Smooth muscle cell (in vitro differentiated cells): ENCODE results near the gene PRDM15. TPM values are rescaled to one million over a fixed set of nuclear protein-coding genes. Genes with fewer than 3 reads are reported as not detected.

Experiments used
- DNase-seq: peaks from one replicate; lab custom pipeline; 2025; ENCODE audit not compliant: unreplicated experiment; lab: John Stamatoyannopoulos, UW
- H2AFZ ChIP-seq: fragments of 200-600 bp; sonication (generic); 2 replicates; pipeline ENCODE4 v1.6.0; 2016; ENCODE audit warnings: antibody characterized with exemption, low read depth, mild to moderate bottlenecking
- H3F3A ChIP-seq: fragments of 200-600 bp; sonication (generic); 2 replicates; pipeline ENCODE4 v1.6.0; 2017; ENCODE audit warnings: antibody characterized with exemption, low read depth
- H3K27ac ChIP-seq: fragments of 200-600 bp; sonication (generic); 2 replicates; pipeline ENCODE4 v1.5.1; 2016; ENCODE audit warnings: low read depth, mild to moderate bottlenecking
- H3K27me3 ChIP-seq: fragments of 200-600 bp; sonication (generic); 2 replicates; pipeline ENCODE4 v1.6.1; 2016; ENCODE audit warnings: low read depth, mild to moderate bottlenecking
- H3K36me3 ChIP-seq: fragments of 200-600 bp; sonication (generic); 2 replicates; pipeline ENCODE4 v1.5.1; 2016; ENCODE audit warnings: low read depth
- H3K4me1 ChIP-seq: fragments of 200-600 bp; sonication (generic); 2 replicates; pipeline ENCODE4 v1.5.1; 2016; ENCODE audit warnings: low read depth
- H3K4me2 ChIP-seq: fragments of 200-600 bp; sonication (generic); 2 replicates; pipeline ENCODE4 v1.6.0; 2016; ENCODE audit warnings: mild to moderate bottlenecking
- H3K4me3 ChIP-seq: fragments of 200-600 bp; sonication (generic); 2 replicates; pipeline ENCODE4 v1.5.1; 2016; ENCODE audit warnings: mild to moderate bottlenecking
- H3K79me2 ChIP-seq: fragments of 200-600 bp; sonication (generic); 2 replicates; pipeline ENCODE4 v1.6.0; 2016; ENCODE audit warnings: low read depth, mild to moderate bottlenecking
- H3K9ac ChIP-seq: fragments of 200-600 bp; sonication (generic); 2 replicates; pipeline ENCODE4 v1.6.0; 2016; ENCODE audit warnings: low read depth
- H3K9me3 ChIP-seq: fragments of 200-600 bp; sonication (generic); replicated peaks from 2 replicates; pipeline ENCODE4 v1.5.1; 2016; ENCODE audit warnings: low read depth
- H4K20me1 ChIP-seq: fragments of 200-600 bp; sonication (generic); 2 replicates; pipeline ENCODE4 v1.6.0; 2016; ENCODE audit warnings: low read depth
- CTCF ChIP-seq: fragments of 200-600 bp; sonication (generic); IDR thresholded peaks from 2 replicates; pipeline ENCODE4 v1.5.1; 2017; ENCODE audit warnings: borderline replicate concordance, mild to moderate bottlenecking, antibody characterized with exemption; ENCODE audit not compliant: insufficient read depth, poor library complexity, severe bottlenecking
- WGBS: methylation state at CpG from one replicate; pipeline ENCODE4 v1.1.7; 2016; ENCODE audit warnings: low lambda C conversion rate; 5-methylcytosine and 5-hydroxymethylcytosine counted together
- polyA plus RNA-seq: library from polyadenylated mRNA; unstranded; fragments of >200 nt; fragmentation: Nextera tagmentation; extraction: Ambion mirVana; gene quantifications from 2 replicates; pipeline ENCODE4 v1.2.1, GENCODE V29; 2016
- total RNA-seq: library from RNA; depleted of rRNA; stranded (reverse); fragments of >200 nt; gene quantifications from 2 replicates; pipeline ENCODE4 v1.2.3, GENCODE V29; 2014

The PRDM15 gene
- total and polyA plus RNA-seq, 2 experiments from 2014 or later = 2.0 to 6.8 TPM

GRCh38 chr21:41900401-41900800 is 21.3 kb upstream of the PRDM15 start:
- H3K4me2 ChIP-seq = no peak overlapping the region
- no peaks in the 10 kb centered on the region for H3K27me3 ChIP-seq
- no peak overlapping the region for H3K27ac ChIP-seq
- no peak for DNase-seq
- H3K9ac ChIP-seq = no peak overlapping the region
- no peaks in the 10 kb centered on the region for H4K20me1 ChIP-seq
- no peak for TF ChIP-seq CTCF
- no peaks in the 10 kb centered on the region for H3K36me3 ChIP-seq
- peaks cover 10% of the 10 kb centered on the region for H3K4me1 ChIP-seq
- H2AFZ ChIP-seq = no peak overlapping the region
- WGBS = 95% methylated on average over 6 of the region's 6 CpGs
- H3K4me3 ChIP-seq = no peak overlapping the region
- H3K79me2 ChIP-seq = no peaks in the 10 kb centered on the region
- no peaks in the 10 kb centered on the region for H3F3A ChIP-seq
- no peaks in the 10 kb centered on the region for H3K9me3 ChIP-seq

GRCh38 chr21:41899426-41900202 is 20.5 kb upstream of the PRDM15 start:
- no peaks in the 10 kb centered on the region for H3K79me2 ChIP-seq
- 88% methylated on average over 25 of the region's 25 CpGs for WGBS
- H3K4me2 ChIP-seq = no peak overlapping the region
- H3K27ac ChIP-seq = no peak overlapping the region
- peaks cover 17% of the 10 kb centered on the region for H3K4me1 ChIP-seq
- DNase-seq = no peak
- no peaks in the 10 kb centered on the region for H3K27me3 ChIP-seq
- no peak overlapping the region for H3K9ac ChIP-seq
- no peaks in the 10 kb centered on the region for H4K20me1 ChIP-seq
- TF ChIP-seq CTCF = no peak
- H3K4me3 ChIP-seq = no peak overlapping the region
- H3K9me3 ChIP-seq = no peaks in the 10 kb centered on the region
- no peaks in the 10 kb centered on the region for H3K36me3 ChIP-seq
- H3F3A ChIP-seq = no peaks in the 10 kb centered on the region
- no peak overlapping the region for H2AFZ ChIP-seq

GRCh38 chr21:41898998-41899397 is 19.9 kb upstream of the PRDM15 start:
- WGBS = 94% methylated on average over 17 of the region's 17 CpGs
- no peaks in the 10 kb centered on the region for H3K36me3 ChIP-seq
- no peak overlapping the region for H3K9ac ChIP-seq
- no peaks in the 10 kb centered on the region for H3F3A ChIP-seq
- no peak for TF ChIP-seq CTCF
- no peak overlapping the region for H3K4me2 ChIP-seq
- no peak overlapping the region for H3K4me3 ChIP-seq
- no peaks in the 10 kb centered on the region for H3K79me2 ChIP-seq
- H3K27ac ChIP-seq = no peak overlapping the region
- H3K9me3 ChIP-seq = no peaks in the 10 kb centered on the region
- no peak for DNase-seq
- no peaks in the 10 kb centered on the region for H3K27me3 ChIP-seq
- H4K20me1 ChIP-seq = no peaks in the 10 kb centered on the region
- H3K4me1 ChIP-seq = peaks cover 17% of the 10 kb centered on the region
- H2AFZ ChIP-seq = no peak overlapping the region

GRCh38 chr21:41897700-41898099 is 18.6 kb upstream of the PRDM15 start:
- Histone ChIP-seq H3K9ac (no peak overlapping the region), H2AFZ (no peak overlapping the region), H3K4me1 (peaks cover 17% of the 10 kb centered on the region), H3K27me3 (no peaks in the 10 kb centered on the region), H3K27ac (no peak overlapping the region), H4K20me1 (no peaks in the 10 kb centered on the region), H3K9me3 (no peaks in the 10 kb centered on the region), H3K36me3 (no peaks in the 10 kb centered on the region), H3F3A (no peaks in the 10 kb centered on the region), H3K79me2 (no peaks in the 10 kb centered on the region), H3K4me2 (no peak overlapping the region), H3K4me3 (no peak overlapping the region)
- DNase-seq = no peak
- WGBS = 85% methylated on average over 8 of the region's 8 CpGs
- TF ChIP-seq CTCF = no peak
